Testis (tissue), 2 donors: ENCODE measurements around the gene DOCK9.

ENCODE experiments used
- POLR2A ChIP-seq: fragments of 450-650 bp; IDR thresholded peaks from one replicate; pipeline ENCODE4 v1.6.1; 2017; ENCODE audit warnings: antibody characterized with exemption, mild to moderate bottlenecking, moderate library complexity
- TF ChIP-seq, protein P1 (sequence below), 3 experiments: fragments of 450-650 bp in 2 of 3; fragments of 200-600 bp in 1 of 3; sonication (generic) in 1 of 3; IDR thresholded peaks; one replicate each; pipeline ENCODE4 v1.5.1; 2016 to 2019; ENCODE audit warnings: antibody characterized with exemption in 3 of 3, mild to moderate bottlenecking in 2 of 3, moderate library complexity in 1 of 3

DNA sequence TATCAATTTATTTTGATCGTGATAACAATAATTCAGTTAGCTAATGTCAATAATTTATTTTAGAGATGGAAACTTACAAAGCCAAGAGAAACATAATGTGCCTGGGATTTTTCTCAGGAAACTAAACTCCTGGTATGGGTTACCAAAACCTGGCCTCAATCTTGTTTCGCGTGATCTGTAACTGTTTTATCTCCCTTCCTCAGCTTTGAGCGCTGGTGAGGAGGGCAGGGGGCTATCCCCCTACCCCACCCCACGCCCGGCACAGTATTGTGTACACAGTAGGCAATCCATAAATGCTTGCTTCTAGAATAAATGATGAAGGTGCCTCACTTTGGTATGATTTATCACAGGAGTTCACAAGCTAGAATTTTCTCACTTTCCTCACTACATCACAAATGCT lies 7.7 kb upstream of the DOCK9 start:
- TF ChIP-seq, protein P1, sequence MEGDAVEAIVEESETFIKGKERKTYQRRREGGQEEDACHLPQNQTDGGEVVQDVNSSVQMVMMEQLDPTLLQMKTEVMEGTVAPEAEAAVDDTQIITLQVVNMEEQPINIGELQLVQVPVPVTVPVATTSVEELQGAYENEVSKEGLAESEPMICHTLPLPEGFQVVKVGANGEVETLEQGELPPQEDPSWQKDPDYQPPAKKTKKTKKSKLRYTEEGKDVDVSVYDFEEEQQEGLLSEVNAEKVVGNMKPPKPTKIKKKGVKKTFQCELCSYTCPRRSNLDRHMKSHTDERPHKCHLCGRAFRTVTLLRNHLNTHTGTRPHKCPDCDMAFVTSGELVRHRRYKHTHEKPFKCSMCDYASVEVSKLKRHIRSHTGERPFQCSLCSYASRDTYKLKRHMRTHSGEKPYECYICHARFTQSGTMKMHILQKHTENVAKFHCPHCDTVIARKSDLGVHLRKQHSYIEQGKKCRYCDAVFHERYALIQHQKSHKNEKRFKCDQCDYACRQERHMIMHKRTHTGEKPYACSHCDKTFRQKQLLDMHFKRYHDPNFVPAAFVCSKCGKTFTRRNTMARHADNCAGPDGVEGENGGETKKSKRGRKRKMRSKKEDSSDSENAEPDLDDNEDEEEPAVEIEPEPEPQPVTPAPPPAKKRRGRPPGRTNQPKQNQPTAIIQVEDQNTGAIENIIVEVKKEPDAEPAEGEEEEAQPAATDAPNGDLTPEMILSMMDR (IDR thresholded peaks at IDR 0.05): no peak
- no peak for TF ChIP-seq POLR2A
